ENCODE measurements around the gene LCN15.

DNA sequence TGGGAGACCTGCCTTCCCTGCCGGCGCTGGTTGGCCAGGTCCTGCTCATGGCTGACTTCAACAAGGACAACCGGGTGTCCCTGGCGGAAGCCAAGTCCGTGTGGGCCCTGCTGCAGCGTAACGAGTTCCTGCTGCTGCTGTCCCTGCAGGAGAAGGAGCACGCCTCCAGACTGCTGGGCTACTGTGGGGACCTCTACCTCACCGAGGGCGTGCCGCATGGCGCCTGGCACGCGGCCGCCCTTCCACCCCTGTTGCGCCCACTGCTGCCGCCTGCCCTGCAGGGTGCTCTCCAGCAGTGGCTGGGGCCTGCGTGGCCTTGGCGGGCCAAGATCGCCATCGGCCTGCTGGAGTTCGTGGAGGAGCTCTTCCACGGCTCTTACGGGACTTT, 41.4 kb downstream of the LCN15 start:
- TF ChIP-seq POLR2AphosphoS5 (IDR thresholded peaks at IDR 0.05), result no peak
- TF ChIP-seq, protein P1, sequence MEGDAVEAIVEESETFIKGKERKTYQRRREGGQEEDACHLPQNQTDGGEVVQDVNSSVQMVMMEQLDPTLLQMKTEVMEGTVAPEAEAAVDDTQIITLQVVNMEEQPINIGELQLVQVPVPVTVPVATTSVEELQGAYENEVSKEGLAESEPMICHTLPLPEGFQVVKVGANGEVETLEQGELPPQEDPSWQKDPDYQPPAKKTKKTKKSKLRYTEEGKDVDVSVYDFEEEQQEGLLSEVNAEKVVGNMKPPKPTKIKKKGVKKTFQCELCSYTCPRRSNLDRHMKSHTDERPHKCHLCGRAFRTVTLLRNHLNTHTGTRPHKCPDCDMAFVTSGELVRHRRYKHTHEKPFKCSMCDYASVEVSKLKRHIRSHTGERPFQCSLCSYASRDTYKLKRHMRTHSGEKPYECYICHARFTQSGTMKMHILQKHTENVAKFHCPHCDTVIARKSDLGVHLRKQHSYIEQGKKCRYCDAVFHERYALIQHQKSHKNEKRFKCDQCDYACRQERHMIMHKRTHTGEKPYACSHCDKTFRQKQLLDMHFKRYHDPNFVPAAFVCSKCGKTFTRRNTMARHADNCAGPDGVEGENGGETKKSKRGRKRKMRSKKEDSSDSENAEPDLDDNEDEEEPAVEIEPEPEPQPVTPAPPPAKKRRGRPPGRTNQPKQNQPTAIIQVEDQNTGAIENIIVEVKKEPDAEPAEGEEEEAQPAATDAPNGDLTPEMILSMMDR (IDR thresholded peaks at IDR 0.05), result no peak
- TF ChIP-seq POLR2A (IDR thresholded peaks at IDR 0.05), result no peak
- TF ChIP-seq EP300 (IDR thresholded peaks at IDR 0.05), result no peak

All from gastroesophageal sphincter (tissue), 3 donors.